ENCODE measurements around the gene ALDH3B1. TPM values are rescaled to one million over a fixed set of nuclear protein-coding genes. Genes with fewer than 3 reads are reported as not detected.

ALDH3B1 gene
- total and polyA plus RNA-seq, 2 donors from 2014 or later: 20.9 to 42.7 TPM

- Histone ChIP-seq H3K9me3 (ENCODE audit: control insufficient read depth in 2 of 3, insufficient read depth in 1 of 3, low read length in 3 of 3) (no peaks in the 10 kb centered on the region), H3K27me3 (ENCODE audit: control insufficient read depth, insufficient read depth, low read length) (no peaks in the 10 kb centered on the region), H3K36me3 (ENCODE audit: control insufficient read depth in 2 of 3, insufficient read depth in 3 of 3, low read length in 3 of 3) (no peaks in the 10 kb centered on the region), H3K27ac (ENCODE audit: low read depth in 2 of 2, low read length in 2 of 2) (no peak overlapping the region), H3K4me1 (ENCODE audit: control insufficient read depth in 2 of 3, insufficient read depth in 2 of 3, low read depth in 1 of 3, low read length in 3 of 3) (peaks cover 0 to 16% (median 7%) of the 10 kb centered on the region in 3 donors), H3K4me3 (ENCODE audit: low read length in 3 of 3) (no peak overlapping the region), H3K9ac (ENCODE audit: low read length in 3 of 3) (no peak overlapping the region)
- no peak for FAIRE-seq
- TF ChIP-seq, protein P1, sequence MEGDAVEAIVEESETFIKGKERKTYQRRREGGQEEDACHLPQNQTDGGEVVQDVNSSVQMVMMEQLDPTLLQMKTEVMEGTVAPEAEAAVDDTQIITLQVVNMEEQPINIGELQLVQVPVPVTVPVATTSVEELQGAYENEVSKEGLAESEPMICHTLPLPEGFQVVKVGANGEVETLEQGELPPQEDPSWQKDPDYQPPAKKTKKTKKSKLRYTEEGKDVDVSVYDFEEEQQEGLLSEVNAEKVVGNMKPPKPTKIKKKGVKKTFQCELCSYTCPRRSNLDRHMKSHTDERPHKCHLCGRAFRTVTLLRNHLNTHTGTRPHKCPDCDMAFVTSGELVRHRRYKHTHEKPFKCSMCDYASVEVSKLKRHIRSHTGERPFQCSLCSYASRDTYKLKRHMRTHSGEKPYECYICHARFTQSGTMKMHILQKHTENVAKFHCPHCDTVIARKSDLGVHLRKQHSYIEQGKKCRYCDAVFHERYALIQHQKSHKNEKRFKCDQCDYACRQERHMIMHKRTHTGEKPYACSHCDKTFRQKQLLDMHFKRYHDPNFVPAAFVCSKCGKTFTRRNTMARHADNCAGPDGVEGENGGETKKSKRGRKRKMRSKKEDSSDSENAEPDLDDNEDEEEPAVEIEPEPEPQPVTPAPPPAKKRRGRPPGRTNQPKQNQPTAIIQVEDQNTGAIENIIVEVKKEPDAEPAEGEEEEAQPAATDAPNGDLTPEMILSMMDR (IDR thresholded peaks at IDR 0.05; ENCODE audit: borderline replicate concordance, extremely low read depth, insufficient read depth): no peak
- DNase-seq: no peak
- intact Hi-C loops (cut with DNase I): no loop called here
Observed at GRCh38 chr11:68043029-68043348, 32.9 kb downstream of the ALDH3B1 start.

DNA sequence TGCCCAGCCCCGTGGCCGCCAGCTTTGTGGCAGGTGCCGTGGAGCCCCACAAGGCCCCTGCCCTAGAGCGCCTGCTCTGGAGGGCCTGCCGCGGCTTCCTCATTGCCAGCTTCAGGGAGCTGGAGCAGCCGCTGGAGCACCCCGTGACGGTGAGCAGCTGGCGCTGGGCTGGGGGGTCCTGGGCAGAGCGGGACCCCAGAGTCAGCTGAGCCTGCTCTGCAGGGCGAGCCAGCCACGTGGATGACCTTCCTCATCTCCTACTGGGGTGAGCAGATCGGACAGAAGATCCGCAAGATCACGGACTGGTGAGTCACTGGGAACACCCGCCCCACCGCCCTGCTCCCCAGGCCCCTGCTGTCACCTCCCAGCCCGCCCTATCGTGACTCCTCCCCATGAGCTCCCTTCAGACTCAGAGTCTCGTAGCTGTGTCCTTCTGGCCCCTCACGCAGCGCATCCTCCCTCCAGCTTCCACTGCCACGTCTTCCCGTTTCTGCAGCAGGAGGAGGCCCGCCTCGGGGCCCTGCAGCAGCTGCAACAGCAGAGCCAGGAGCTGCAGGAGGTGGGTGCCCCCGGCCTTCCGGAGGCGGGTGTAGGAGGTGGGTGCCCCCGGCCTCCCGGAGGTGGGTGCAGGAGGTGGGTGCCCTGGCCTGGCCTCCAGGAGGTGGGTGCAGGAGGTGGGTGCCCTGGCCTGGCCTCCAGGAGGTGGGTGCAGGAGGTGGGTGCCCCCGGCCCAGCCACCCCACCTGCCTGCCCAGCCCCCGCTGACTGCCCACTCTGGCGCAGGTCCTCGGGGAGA is 33.4 kb downstream of the ALDH3B1 start:
- Histone ChIP-seq H3K4me3 (ENCODE audit: low read length in 3 of 3) (no peak overlapping the region), H3K9ac (ENCODE audit: low read length in 3 of 3) (no peak overlapping the region), H3K9me3 (ENCODE audit: control insufficient read depth in 2 of 3, insufficient read depth in 1 of 3, low read length in 3 of 3) (no peaks in the 10 kb centered on the region), H3K27ac (ENCODE audit: low read depth in 2 of 2, low read length in 2 of 2) (no peak overlapping the region), H3K36me3 (ENCODE audit: control insufficient read depth in 2 of 3, insufficient read depth in 3 of 3, low read length in 3 of 3) (no peaks in the 10 kb centered on the region), H3K27me3 (ENCODE audit: control insufficient read depth, insufficient read depth, low read length) (no peaks in the 10 kb centered on the region), H3K4me1 (ENCODE audit: control insufficient read depth in 2 of 3, insufficient read depth in 2 of 3, low read depth in 1 of 3, low read length in 3 of 3) (peaks cover 0 to 11% (median 1%) of the 10 kb centered on the region in 3 donors)
- peak in 3 of 5 donors; percentile 37 to 80 (median 62) for DNase-seq
- intact Hi-C loops (cut with DNase I): no loop called here
- no peak for FAIRE-seq
- TF ChIP-seq, protein P1 (IDR thresholded peaks at IDR 0.05; ENCODE audit: borderline replicate concordance, extremely low read depth, insufficient read depth): no peak

DNA sequence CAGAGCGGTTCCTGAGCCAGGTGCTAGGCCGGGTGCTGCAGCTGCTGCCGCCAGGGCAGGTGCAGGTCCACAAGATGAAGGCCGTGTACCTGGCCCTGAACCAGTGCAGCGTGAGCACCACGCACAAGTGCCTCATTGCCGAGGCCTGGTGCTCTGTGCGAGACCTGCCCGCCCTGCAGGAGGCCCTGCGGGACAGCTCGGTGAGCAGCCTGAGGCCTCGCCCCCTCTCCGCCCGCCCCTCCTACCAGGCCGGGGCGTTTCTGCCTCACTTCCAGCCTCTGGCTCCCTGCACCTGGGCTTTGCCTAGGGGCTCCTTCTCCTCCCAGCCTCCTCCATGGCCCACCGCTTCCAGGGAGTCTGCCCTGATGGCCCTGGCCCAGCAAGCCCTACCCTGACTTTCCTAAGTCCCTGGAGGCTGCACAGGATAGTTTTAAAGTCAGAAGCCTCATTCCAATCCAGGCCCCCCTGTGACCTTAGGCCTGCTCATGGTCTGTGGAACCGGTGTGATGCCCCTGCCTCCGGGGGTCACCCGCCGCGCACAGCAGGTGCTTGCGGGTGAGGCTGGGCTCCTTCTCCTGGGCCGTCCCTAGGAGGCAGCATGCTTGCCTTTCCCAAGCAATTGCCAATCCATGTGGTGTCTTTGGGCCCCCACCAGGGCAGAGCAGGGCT is 34.2 kb downstream of the ALDH3B1 start:
- H3K4me1 ChIP-seq (ENCODE audit: control insufficient read depth in 2 of 3, insufficient read depth in 2 of 3, low read depth in 1 of 3, low read length in 3 of 3): peaks cover 0 to 7% (median 0%) of the 10 kb centered on the region in 3 donors

More for the DNA sequence above, 34.2 kb downstream of the ALDH3B1 start:
- Histone ChIP-seq H3K9ac (ENCODE audit: low read length in 3 of 3) (no peak overlapping the region), H3K9me3 (ENCODE audit: control insufficient read depth in 2 of 3, insufficient read depth in 1 of 3, low read length in 3 of 3) (no peaks in the 10 kb centered on the region), H3K27ac (ENCODE audit: low read depth in 2 of 2, low read length in 2 of 2) (no peak overlapping the region), H3K36me3 (ENCODE audit: control insufficient read depth in 2 of 3, insufficient read depth in 3 of 3, low read length in 3 of 3) (no peaks in the 10 kb centered on the region), H3K27me3 (ENCODE audit: control insufficient read depth, insufficient read depth, low read length) (no peaks in the 10 kb centered on the region), H3K4me3 (ENCODE audit: low read length in 3 of 3) (no peak overlapping the region)
- intact Hi-C loops (cut with DNase I): no loop called here
- TF ChIP-seq, protein P1 (IDR thresholded peaks at IDR 0.05; ENCODE audit: borderline replicate concordance, extremely low read depth, insufficient read depth): no peak
- no peak for DNase-seq
- FAIRE-seq: no peak
